Breast epithelium (tissue), 4 donors: ENCODE results near the gene SLC10A7. TPM values are rescaled to one million over a fixed set of nuclear protein-coding genes. Genes with fewer than 3 reads are reported as not detected.

Experiments
- DNase-seq, 2 donors: peaks; one replicate each; pipeline ENCODE4 v3.0.0-alpha.2; 2019; ENCODE audit warnings: low spot score in 2 of 2
- H3K27ac ChIP-seq, 2 donors: fragments of 200-600 bp; sonication (generic) in 1 of 2; one replicate each; pipeline ENCODE4 v1.5.1; 2016 to 2019; ENCODE audit warnings: mild to moderate bottlenecking in 1 of 2
- H3K27me3 ChIP-seq, 2 donors: fragments of 200-600 bp; sonication (generic) in 1 of 2; one replicate each; pipeline versions ENCODE4 v1.5.1 to v1.6.0; 2017 to 2019; ENCODE audit warnings: control low read depth in 1 of 2, mild to moderate bottlenecking in 1 of 2
- H3K36me3 ChIP-seq: fragments of 200-600 bp; one replicate; pipeline ENCODE4 v1.5.1; 2019
- H3K4me1 ChIP-seq, 2 donors: fragments of 200-600 bp; sonication (generic); one replicate each; pipeline ENCODE4 v1.5.1; 2016 to 2019; ENCODE audit warnings: control low read depth in 1 of 2
- H3K4me3 ChIP-seq, 3 donors: fragments of 200-600 bp; sonication (generic); 1 replicate in 2 of 3; 2 replicates in 1 of 3; pipeline ENCODE4 v1.5.1; 2016 to 2019; ENCODE audit warnings: mild to moderate bottlenecking in 3 of 3, moderate library complexity in 2 of 3
- H3K9me3 ChIP-seq, 2 donors: fragments of 200-600 bp; sonication (generic) in 1 of 2; one replicate each; pipeline ENCODE4 v1.5.1; 2016 to 2019; ENCODE audit warnings: control low read depth in 1 of 2
- POLR2A ChIP-seq: fragments of 450-650 bp; IDR thresholded peaks from one replicate; pipeline ENCODE4 v1.6.1; 2016; ENCODE audit warnings: antibody characterized with exemption, mild to moderate bottlenecking, moderate library complexity
- POLR2AphosphoS5 ChIP-seq, 3 donors: sonication (generic); formaldehyde crosslinking; IDR thresholded peaks; one replicate each; pipeline ENCODE4 v1.6.1; 2017; ENCODE audit warnings: antibody characterized with exemption in 3 of 3
- intact Hi-C: fragments of 100-400 bp; cut with DNase I; formaldehyde crosslinking; loops from one replicate; pipeline ENCODE4 v1.15.1; 2023; ENCODE audit warnings: low total_unique reads
- total RNA-seq, 3 donors: library from RNA; depleted of rRNA; stranded (reverse); fragments of >200 nt; gene quantifications; one replicate each; pipeline ENCODE4 v1.1.0, GENCODE V29; 2016
- TF ChIP-seq, protein P1 (sequence below), 3 donors: fragments of 450-650 bp; IDR thresholded peaks; one replicate each; pipeline ENCODE4 v1.5.1; 2016 to 2017; ENCODE audit warnings: antibody characterized with exemption in 3 of 3, mild to moderate bottlenecking in 3 of 3, moderate library complexity in 3 of 3

The SLC10A7 gene
- total RNA-seq, 3 donors from 2014 or later: 11.7 to 25.8 (median 17.0) TPM

DNA sequence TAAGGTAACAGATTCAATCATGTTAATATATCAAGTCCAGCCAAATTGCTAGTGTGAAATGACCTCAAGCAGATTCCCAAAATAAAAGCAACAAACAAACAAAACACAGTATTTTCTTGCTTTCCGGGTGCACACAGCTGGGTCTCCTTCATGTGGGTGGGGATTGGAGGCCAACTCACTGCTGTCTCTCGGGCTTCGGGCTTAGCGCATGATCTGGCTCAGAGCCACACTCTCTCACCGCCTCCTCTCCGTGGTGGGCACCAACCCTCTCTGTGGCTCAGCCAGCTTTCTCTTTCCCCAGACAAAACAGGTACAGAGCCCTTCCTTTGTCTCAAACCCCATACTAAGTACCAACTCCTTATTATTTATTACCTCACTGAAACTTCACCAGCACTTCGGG, 310.3 kb downstream of the SLC10A7 start:
- no peak for TF ChIP-seq POLR2A
- TF ChIP-seq POLR2AphosphoS5 (IDR thresholded peaks at IDR 0.05): no peak
- TF ChIP-seq, protein P1, sequence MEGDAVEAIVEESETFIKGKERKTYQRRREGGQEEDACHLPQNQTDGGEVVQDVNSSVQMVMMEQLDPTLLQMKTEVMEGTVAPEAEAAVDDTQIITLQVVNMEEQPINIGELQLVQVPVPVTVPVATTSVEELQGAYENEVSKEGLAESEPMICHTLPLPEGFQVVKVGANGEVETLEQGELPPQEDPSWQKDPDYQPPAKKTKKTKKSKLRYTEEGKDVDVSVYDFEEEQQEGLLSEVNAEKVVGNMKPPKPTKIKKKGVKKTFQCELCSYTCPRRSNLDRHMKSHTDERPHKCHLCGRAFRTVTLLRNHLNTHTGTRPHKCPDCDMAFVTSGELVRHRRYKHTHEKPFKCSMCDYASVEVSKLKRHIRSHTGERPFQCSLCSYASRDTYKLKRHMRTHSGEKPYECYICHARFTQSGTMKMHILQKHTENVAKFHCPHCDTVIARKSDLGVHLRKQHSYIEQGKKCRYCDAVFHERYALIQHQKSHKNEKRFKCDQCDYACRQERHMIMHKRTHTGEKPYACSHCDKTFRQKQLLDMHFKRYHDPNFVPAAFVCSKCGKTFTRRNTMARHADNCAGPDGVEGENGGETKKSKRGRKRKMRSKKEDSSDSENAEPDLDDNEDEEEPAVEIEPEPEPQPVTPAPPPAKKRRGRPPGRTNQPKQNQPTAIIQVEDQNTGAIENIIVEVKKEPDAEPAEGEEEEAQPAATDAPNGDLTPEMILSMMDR (IDR thresholded peaks at IDR 0.05): no peak
- no peaks in the 10 kb centered on the region for H3K4me1 ChIP-seq
- H3K27ac ChIP-seq: no peak overlapping the region
- H3K36me3 ChIP-seq: no peaks in the 10 kb centered on the region
- H3K4me3 ChIP-seq: no peak overlapping the region
- no peaks in the 10 kb centered on the region for H3K9me3 ChIP-seq
- no peak for DNase-seq
- intact Hi-C loops: no loop called here
- H3K27me3 ChIP-seq: no peaks in the 10 kb centered on the region

DNA sequence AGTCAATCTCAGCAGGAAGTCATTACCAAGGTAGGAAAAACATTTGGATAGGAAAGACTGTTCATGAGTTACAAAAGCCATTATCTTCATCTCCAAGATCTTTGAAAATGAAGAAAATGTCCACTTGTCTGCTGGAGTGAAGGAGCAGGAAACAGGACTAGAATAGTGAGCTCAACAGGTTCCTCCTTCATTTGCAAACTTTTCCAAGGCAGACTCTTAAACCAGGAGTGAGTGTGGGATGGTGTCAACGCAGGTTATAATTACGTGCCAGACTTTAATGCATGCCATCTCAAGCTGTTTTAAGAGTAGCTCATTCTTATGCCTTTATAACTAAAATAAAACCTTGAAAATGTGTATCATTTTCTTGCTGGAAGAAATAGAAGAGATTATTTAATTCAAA, 310.9 kb downstream of the SLC10A7 start:
- no peak for DNase-seq
- Histone ChIP-seq H3K27me3 (no peaks in the 10 kb centered on the region), H3K36me3 (no peaks in the 10 kb centered on the region), H3K9me3 (no peaks in the 10 kb centered on the region), H3K27ac (no peak overlapping the region), H3K4me1 (no peaks in the 10 kb centered on the region), H3K4me3 (no peak overlapping the region)
- intact Hi-C loops: no loop called here
- TF ChIP-seq, protein P1 (IDR thresholded peaks at IDR 0.05): no peak
- TF ChIP-seq POLR2AphosphoS5 (IDR thresholded peaks at IDR 0.05): no peak
- TF ChIP-seq POLR2A: no peak

DNA sequence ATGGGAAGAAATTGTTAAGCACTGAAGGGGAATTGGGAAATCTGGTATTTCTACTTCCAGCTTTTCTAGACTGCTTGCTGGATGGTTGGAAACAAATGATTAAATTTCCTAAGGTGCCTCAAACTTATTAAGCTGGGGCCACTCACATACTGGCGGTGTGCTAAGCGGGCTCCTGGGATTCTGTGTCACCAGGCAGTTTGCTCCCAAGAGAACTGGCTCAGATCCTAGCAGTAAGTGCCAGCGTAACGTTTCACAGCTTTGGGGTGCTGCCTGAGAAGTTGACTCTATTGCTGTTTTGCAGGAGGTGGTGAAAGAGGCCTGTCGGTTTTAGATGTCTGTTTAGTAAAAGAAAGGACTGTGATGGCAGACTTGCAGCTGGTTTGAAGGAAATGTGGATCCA, 314.3 kb downstream of the SLC10A7 start:
- no peaks in the 10 kb centered on the region for H3K36me3 ChIP-seq
- H3K4me3 ChIP-seq: no peak overlapping the region
- intact Hi-C loops: no loop called here
- no peaks in the 10 kb centered on the region for H3K4me1 ChIP-seq
- TF ChIP-seq, protein P1 (IDR thresholded peaks at IDR 0.05): no peak
- no peak for TF ChIP-seq POLR2AphosphoS5 (IDR thresholded peaks at IDR 0.05)
- TF ChIP-seq POLR2A: no peak
- DNase-seq: no peak
- no peaks in the 10 kb centered on the region for H3K9me3 ChIP-seq
- H3K27ac ChIP-seq: no peak overlapping the region
- H3K27me3 ChIP-seq: no peaks in the 10 kb centered on the region

Other genes starting within 250 kb of the SLC10A7 start
- gene POU4F2, start 117.0 kb upstream of the SLC10A7 start, total RNA-seq: not detected